GM19455 (cell line): ENCODE results near the gene CDC25A.
"Not testable (repeated sequence)": the region's sequence is repeated elsewhere in the genome, so short reads cannot be mapped to it uniquely, and the experiment has no call there.

Source experiments
- ATAC-seq: cut with Tn5 transposase; IDR thresholded peaks from one replicate; pipeline ENCODE4 v1.9.1; 2021; ENCODE audit not compliant: unreplicated experiment

The CDC25A gene

GRCh38 chr3:48188266-48189201 lies at the start of gene CDC25A:
Gene CDC25A (minus strand): TSS chr3:48188417. CDS start chr3:48187947, 470 bp downstream.
- peak; percentile 91 for ATAC-seq

- ATAC-seq = no peak
Observed at GRCh38 chr3:48236531-48236930, 48.3 kb upstream of the CDC25A start.

- no peak for ATAC-seq
Observed at GRCh38 chr3:48233542-48233941, 45.3 kb upstream of the CDC25A start.

DNA sequence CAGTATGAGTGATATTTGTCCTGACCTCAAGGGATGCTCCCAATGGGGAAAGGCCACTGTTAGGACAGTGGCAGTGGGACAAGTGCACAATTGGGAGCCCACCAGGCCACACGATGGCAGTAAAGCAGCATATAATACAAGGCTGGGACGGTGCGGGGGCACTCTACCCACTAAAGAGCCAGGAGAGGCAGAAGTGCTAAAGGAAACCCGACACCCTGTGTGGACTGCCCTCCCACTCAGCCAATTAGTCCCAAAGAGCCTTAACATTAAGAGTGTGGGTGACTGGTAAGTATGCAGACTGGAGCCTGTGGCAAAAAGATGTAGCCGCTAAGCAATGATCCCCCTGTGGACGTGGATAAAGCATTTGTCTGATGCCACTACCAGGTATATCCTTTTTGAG lies 44.5 kb upstream of the CDC25A start:
- peak; percentile 86 for ATAC-seq

DNA sequence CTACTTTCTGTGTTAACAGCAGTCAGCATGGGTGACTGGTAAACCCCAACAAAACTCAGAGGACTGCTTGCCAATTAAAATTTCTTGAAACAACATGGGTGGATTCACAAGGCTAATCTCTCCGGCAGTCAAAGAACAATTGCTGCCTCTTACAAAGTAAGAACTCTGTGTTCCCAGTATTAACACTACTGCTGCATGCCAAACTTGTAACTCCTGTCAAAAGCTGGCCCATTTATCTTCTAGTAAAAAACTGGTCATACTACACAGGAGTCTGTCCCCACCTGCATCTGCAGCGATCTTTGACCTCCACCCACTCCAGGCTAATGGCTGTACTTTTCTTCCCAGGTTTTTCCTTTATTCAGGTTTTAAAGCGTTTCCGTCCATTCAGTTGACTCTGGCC lies 44.0 kb upstream of the CDC25A start:
- no peak for ATAC-seq

- no peak for ATAC-seq
Observed at GRCh38 chr3:48226939-48227338, 38.7 kb upstream of the CDC25A start.

GRCh38 chr3:48225587-48225986 lies 37.4 kb upstream of the CDC25A start:
- ATAC-seq = no peak

GRCh38 chr3:48222616-48223513 lies 34.6 kb upstream of the CDC25A start, which contains the start of gene CAMP:
Gene CAMP (plus strand): TSS chr3:48223495. CDS start chr3:48223512, 17 bp downstream.
- ATAC-seq = no peak

- ATAC-seq = no peak
Observed at GRCh38 chr3:48220746-48221145, 32.5 kb upstream of the CDC25A start.

GRCh38 chr3:48219543-48219942 lies 31.3 kb upstream of the CDC25A start:
- no peak for ATAC-seq

GRCh38 chr3:48218537-48218936 lies 30.3 kb upstream of the CDC25A start:
- ATAC-seq = no peak

GRCh38 chr3:48217449-48217848 lies 29.2 kb upstream of the CDC25A start:
- ATAC-seq = no peak

DNA sequence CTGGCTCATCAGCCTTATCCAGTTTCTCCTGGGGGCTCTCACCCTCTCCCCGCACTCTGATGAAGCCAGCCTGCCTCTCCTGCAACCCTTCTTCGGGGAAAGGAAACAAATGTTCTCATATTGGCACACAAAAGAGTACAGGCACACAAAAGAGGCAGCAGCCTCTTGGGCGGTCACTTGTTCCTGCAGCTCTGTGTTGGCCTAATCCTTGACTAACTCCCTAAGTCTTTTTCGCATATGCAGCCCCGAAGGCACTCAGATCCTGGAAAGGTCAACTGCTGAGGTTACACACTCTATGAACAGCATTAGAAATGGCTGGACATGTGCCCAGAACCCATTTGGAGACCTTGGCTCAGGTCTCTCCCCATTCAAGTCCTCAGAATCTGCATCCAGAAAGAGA lies 27.7 kb upstream of the CDC25A start:
- no peak for ATAC-seq

GRCh38 chr3:48215466-48215865 lies 27.2 kb upstream of the CDC25A start:
- ATAC-seq = no peak

DNA sequence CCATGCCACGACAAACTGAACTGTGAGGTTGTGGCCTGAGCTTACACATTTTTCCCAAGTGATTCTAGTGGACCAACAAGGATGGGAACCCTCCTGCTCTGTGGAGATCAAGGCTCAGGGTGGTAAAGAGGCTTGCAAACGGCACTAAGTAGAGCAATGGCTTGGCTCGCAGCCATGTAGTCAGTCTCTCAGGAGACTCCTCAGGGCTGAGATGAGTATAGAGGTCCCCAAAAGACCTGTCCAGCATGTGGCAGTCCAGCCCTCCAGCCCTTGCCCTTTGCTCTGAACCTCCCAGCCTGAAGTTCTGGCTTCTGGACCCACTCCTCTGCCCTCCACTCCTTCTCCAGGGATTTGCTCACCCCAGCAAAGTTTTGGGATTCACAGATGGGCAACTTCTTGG lies 26.8 kb upstream of the CDC25A start:
- no peak for ATAC-seq

DNA sequence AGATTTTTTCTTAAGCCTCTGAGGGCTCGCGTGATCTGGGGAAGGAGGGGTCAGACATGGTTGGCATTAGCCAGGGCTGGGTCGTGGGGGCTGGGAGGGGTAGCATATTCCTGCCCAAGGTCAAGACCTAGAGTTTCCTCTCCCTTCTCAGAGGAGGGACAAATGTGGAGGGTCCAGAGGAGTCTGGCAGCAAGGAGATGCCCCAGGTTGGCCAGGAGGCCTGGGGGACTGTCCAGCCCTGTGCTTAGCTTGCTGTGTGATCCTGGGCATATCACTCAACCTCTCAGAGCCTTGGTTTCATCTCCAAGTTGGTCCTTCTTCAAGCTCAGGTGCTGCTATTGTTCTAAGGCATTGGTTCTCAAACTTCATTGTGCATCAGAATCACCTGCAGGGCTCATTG lies 26.0 kb upstream of the CDC25A start:
- ATAC-seq = no peak

GRCh38 chr3:48211776-48212175 lies 23.6 kb upstream of the CDC25A start:
- ATAC-seq = not testable (repeated sequence)

DNA sequence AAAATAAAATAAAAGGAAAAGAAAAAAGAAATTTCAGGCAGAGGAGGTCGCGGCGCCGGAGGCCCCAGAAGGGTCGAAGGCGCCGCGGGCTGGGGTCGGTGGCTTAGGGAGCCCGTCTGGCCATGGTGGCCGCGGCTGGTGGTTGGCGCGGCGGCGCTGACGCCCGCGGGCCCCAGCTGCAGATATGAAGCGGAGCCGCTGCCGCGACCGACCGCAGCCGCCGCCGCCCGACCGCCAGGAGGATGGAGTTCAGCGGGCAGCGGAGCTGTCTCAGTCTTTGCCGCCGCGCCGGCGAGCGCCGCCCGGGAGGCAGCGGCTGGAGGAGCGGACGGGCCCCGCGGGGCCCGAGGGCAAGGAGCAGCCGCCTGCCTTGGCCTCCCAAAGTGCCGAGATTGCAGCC lies 22.3 kb upstream of the CDC25A start:
- not testable (repeated sequence) for ATAC-seq

DNA sequence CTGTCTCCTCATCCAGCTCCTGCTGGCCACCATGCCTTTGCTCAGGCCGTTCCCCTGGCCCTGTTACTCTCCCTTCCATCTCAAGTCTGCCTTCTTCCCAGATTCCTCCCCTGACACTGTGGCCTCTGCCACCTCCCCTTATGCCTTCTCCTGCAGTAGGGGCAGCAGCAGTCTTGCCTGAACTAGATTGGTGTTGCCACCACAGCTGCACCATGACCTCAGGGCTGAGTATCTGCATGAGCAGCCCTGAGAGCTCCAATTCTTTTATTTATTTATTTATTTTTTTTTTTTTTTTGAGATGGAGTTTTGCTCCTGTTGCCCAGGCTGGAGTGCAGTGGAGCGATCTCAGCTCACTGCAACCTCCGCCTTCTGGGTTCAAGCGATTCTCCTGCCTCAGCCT lies 21.2 kb upstream of the CDC25A start:
- ATAC-seq = no peak

DNA sequence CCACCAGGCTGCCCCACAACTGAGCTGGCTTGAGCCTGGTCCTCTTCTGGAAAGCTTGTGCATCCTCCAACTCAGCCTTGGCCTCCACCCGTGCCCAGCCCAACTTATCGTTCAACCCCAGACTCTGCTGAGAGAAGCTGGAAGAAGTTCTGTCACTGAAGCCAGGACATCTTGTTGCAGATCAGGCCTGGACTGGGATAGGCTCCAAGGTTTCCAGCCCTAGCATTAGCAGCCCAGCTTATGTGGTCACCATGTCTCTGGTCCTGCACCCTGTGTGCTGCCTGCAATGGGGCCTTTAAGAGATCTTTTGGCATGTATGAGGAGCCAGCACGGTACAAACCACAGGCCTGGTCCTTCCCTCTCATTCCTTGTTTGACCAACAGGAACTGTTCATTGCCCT lies 19.9 kb upstream of the CDC25A start:
- no peak for ATAC-seq

DNA sequence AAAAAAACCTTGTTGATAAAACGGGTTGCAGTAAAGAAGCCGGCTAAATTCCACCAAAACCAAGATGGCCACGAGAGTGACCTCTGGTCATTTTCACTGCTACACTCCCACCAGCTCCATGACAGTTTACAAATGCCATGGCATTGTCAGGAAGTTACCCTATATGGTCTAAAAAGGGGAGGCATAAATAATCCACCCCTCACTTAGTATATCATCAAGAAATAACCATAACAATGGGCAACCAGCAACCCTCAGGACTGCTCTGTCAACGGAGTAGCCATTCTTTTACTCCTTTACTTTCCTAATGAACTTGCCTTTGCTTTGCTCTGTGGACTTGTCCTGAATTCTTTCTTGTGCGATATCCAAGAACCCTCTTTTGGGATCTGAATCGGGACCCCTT lies 14.4 kb upstream of the CDC25A start:
- no peak for ATAC-seq

- no peak for ATAC-seq
Observed at GRCh38 chr3:48199117-48199516, 10.9 kb upstream of the CDC25A start.
